HG03575 (cell line): ENCODE measurements around the gene PPT1.
"Not testable (repeated sequence)": the region's sequence is repeated elsewhere in the genome, so short reads cannot be mapped to it uniquely, and the experiment has no call there.

Experiments
- ATAC-seq: cut with Tn5 transposase; IDR thresholded peaks from one replicate; pipeline ENCODE4 v1.9.1; 2021; ENCODE audit not compliant: unreplicated experiment, insufficient number of reproducible peaks, low FRiP score; ENCODE audit errors: extremely low read depth

The PPT1 gene

DNA sequence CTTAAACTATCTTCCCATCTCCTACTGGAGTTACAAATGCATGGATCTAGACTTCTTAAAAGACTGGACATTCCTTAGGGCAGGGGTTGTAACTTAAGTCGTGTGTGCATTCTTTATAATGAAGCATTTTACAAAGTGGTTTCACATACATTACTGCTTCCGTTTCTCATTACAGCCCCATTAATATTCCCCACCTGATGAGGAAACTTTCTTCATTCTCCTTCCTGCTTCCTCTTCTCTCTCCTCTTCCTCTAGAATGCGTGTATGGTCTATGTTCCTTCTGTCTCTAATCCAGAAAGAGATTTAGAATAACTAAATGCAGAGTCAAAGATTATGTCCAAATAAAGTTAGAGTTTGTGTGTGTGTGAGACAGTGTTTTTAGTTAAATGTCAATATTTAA lies 58.4 kb downstream of the PPT1 start:
- ATAC-seq: no peak

DNA sequence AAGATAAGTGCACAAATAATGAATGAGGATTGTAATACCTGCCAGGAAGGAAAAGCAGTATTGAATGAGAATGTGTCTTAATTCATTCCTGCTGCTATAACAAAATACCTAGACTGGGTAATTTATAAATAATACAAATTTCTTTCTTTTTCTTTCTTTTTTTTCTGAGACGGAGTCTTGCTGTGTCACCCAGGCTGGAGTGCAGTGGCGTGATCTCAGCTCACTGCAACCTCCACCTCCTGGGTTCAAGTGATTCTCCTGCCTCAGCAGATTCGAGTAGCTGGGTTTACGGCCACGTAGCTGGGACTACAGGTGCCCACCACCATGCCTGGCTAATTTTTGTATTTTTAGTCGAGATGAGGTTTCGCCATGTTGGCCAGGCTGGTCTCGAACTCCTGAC lies 59.8 kb downstream of the PPT1 start:
- ATAC-seq: not testable (repeated sequence)

DNA sequence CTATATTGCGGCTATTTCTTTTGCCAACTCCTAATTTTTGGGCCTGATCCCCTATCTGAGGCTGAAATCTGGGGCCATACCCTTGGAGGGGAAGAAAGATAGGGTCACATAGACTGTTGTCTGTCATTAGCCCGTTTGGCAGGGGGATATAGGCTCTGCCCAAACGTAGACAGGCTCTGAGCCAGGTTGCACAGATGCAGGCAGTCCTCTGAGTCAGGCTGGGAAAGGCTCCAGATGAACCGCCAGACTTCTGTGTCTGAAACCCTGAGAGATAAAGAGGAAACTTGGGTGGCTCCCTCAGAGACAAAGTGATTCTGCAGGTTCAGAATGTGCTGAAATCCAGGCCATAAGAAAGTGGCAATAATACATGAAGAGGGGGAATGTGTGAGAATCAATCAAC lies 60.5 kb downstream of the PPT1 start:
- ATAC-seq: no peak

DNA sequence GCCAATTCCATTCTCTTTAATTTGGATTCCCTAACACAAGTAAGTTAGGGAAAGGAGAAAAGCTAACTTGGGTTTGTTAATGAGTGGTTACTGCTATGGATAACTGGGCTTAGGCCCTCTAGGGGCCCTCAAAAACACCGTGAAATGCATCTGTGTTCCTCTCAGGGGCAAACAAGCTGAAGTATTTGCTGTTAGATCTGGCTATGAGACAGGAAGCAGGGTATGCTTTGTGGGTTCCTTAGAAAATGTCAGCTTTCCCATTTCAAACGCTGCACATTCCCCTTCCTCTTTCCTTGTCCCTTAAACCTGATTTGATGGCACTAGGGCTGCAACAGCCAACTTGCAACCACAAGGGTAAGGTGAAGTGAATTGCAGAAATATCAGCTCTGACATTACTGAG lies 62.2 kb downstream of the PPT1 start:
- no peak for ATAC-seq

DNA sequence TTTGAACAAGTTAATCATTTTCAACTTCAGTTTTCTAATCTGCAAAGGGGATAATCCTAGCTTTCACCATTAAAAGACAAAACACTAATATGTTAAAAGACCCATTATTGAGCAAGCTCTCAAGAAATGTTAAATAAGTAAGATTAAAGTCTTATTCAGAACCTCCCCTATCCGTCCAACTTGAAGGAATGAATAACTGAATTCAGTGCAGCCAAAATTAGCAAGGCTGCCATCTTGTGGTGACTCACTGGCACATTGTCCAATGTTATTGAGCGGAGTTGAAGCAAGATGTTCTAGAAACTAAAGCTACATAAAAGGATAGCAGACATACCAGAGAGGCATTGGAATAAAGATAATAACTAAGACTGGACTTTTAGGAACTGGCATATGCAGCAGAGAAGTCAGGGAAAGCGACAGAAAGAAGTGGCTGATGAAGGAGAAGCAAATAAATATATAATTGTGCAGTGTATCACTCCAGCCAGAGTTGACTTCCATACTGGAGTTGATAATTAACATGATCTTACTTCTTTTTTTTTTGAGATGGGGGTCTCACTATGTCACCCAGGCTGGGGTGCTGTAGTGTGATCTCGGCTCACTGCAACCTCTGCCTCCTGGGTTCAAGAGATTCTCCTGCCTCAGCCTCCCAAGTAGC lies 64.7 kb downstream of the PPT1 start:
- ATAC-seq: no peak

DNA sequence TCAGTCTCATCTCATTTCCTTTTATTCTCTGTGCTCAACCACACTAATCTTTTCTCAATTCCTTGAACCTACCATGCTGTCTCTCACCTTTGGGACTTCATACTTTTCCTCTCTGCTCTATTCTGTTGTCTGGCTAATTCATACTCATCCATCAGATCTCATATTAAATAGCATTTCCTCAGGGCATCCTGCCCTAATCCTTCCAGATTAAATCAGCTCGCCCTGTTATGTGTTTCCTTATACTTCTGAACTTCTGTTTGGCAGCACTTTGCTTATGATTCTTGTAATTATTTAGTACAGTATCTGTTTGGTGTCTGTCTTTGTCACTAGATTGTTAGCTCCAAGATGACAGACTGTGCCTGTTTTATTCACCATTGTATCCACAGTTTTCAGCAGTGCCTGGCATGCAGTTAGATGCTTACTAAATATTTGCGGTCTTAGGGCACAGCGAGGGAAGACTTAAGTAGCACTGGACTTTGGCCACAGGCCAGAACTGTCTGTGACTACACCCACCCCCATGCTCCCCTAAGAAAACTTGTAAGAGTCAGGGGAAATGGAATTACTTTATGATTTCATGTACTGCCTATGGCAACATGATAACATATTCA lies 66.4 kb downstream of the PPT1 start:
- ATAC-seq: no peak

DNA sequence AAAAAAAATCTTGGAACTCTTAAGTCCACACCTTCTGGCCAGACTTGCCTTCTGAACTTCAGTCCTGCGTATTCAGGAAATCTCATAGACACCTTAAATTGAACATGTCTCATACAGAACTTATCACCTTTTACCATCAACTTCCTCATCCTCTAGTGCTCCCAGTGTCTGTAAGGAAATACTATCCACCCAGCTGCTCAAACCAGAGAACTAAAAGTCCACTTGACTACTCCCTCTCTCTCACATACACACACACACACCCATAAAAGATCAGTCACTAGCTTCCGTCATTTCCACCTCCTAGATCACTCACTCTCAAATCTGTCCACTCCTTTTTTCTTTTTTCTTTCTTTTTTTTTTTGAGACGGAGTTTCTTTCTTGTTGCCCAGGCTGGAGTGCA lies 67.4 kb downstream of the PPT1 start:
- ATAC-seq: no peak

DNA sequence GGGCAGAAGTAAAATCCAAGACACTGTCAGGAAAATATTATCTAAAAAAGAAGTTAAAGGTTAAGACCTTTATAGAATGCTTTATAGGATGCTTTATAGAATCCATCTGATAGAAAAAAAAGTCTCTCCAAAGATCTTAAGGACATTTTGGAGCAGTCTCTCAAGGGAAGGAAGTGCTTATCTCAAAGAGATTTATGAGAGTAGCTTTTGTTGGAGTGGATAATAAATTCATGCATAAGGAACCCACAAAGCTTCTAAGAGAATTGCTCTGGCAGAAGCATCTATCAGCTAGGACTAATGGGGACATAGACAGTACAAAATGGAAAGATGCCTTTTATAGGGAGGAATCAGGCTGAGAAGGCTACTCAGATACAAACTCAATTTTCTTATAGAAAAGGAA lies 69.4 kb downstream of the PPT1 start:
- ATAC-seq: no peak

DNA sequence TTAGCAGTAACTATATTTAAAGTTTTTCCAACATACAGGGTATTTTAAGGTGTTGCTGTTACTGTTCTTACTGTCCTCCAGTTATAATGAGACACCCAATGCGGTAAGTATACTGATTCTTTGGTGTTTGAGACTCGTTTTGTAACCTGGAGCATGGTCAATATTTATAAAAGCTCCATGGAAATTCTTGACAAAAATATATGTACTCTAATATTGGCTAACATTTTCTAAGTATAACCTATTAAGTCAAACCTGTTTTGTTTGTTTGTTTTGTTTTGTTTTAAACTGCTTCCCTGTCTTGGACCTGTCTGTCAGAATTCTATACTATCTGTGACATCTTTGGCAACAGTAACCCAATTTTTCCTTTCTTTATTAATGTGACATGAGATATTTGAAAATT lies 72.4 kb downstream of the PPT1 start:
- no peak for ATAC-seq

DNA sequence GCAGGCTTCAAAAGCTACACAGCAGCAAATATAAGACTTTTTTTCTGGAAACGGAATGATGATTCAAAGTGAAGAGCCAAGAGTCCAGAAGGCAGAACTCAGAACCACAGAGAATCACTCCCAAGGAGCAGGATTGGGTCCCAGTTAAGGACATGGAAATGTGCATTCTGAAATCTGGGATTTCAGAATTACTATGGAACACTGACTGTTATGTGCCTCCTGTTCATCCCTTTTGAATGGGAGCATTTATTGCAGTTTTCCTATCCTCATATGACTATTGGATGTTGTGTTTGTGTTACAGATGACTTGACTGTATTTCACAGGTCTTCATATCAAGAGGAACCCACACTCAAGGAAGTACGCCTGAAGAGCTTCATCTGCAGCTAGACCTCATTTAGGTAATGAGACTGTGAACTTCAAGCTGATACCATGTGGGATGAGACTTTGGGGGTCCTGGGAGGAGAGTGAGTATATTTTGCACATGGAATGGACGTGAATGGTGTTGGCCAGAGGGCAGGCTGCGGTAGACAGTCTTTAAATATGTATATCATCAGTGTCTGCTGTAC lies 73.6 kb downstream of the PPT1 start:
- ATAC-seq: no peak
